PC-9 (cell line): ENCODE results near the gene PKNOX2.

Source experiments
- EZH2 ChIP-seq: fragments of 200-600 bp; sonication (generic); IDR thresholded peaks from 2 replicates; pipeline ENCODE4 v1.8.0; 2017; ENCODE audit warnings: antibody characterized with exemption, low read depth
- TF ChIP-seq, protein P1 (sequence below): fragments of 200-600 bp; sonication (generic); conservative IDR thresholded peaks from 2 replicates; pipeline ENCODE4 v1.6.1; 2017; ENCODE audit warnings: mixed run types, antibody characterized with exemption, mild to moderate bottlenecking, moderate library complexity

DNA sequence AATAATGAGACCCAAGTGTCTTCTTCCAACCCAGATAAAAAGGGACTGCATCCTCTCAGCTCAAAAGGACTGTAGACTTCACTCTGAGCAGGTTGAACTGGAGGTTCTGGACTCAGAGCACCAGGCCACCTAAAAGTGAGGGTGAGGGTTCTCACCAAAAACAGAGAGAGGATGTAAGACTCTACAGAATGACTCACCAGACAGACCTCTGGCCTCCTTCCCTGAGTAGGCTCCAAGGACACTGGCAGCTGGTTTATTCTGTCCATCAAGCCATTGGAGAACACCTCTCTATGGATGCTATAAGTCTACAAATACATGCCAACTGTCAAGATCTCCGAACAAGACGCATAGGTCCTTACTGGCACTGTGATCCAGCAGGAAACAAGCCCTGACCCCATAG lies 304.3 kb downstream of the PKNOX2 start:
- no peak for TF ChIP-seq EZH2
- TF ChIP-seq, protein P1, sequence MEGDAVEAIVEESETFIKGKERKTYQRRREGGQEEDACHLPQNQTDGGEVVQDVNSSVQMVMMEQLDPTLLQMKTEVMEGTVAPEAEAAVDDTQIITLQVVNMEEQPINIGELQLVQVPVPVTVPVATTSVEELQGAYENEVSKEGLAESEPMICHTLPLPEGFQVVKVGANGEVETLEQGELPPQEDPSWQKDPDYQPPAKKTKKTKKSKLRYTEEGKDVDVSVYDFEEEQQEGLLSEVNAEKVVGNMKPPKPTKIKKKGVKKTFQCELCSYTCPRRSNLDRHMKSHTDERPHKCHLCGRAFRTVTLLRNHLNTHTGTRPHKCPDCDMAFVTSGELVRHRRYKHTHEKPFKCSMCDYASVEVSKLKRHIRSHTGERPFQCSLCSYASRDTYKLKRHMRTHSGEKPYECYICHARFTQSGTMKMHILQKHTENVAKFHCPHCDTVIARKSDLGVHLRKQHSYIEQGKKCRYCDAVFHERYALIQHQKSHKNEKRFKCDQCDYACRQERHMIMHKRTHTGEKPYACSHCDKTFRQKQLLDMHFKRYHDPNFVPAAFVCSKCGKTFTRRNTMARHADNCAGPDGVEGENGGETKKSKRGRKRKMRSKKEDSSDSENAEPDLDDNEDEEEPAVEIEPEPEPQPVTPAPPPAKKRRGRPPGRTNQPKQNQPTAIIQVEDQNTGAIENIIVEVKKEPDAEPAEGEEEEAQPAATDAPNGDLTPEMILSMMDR, result no peak
